ENCODE results near the gene DHRS9. TPM values are rescaled to one million over a fixed set of nuclear protein-coding genes. Genes with fewer than 3 reads are reported as not detected.
A peak's percentile ranks its signal among the peaks of the same experiment; 100 is the strongest.

The DHRS9 gene
- total and polyA plus RNA-seq, 2 experiments from 2014 or later = not detected

GRCh38 chr2:169036736-169037440, 32.5 kb upstream of the DHRS9 start:
- DNase-seq = no peak
- H3K4me3 ChIP-seq = no peak overlapping the region
- H3K9me2 ChIP-seq (ENCODE audit: insufficient read depth) = no peaks in the 10 kb centered on the region; the same call in 1 of the 2 replicates
- no peaks in the 10 kb centered on the region for H3K4me1 ChIP-seq (ENCODE audit: insufficient read depth)
- no peaks in the 10 kb centered on the region for H3F3A ChIP-seq (ENCODE audit: insufficient read depth)
- in situ Hi-C loops (cut with MboI) = no loop called here
- H3K4me2 ChIP-seq (ENCODE audit: unreplicated experiment) = no peak overlapping the region
- H2AFZ ChIP-seq = no peak overlapping the region
- WGBS, 2 experiments (ENCODE audit: low coverage in 1 of 2, low lambda C conversion rate in 2 of 2, missing lambda C conversion rate in 2 of 2) = 12 to 21% methylated on average over 4 of the region's 4 CpGs
- H3K36me3 ChIP-seq (ENCODE audit: low read depth) = no peaks in the 10 kb centered on the region
- H4K20me1 ChIP-seq (ENCODE audit: insufficient read depth) = no peaks in the 10 kb centered on the region
- no peaks in the 10 kb centered on the region for H3K79me2 ChIP-seq (ENCODE audit: insufficient read depth)
- no peak overlapping the region for H3K9ac ChIP-seq
- no peak overlapping the region for H3K27ac ChIP-seq
- H3K9me3 ChIP-seq (ENCODE audit: low read depth) = no peaks in the 10 kb centered on the region
- no peaks in the 10 kb centered on the region for H3K27me3 ChIP-seq (replicated peaks; ENCODE audit: insufficient read depth)
- no peak for TF ChIP-seq EZH2phosphoT487 (IDR thresholded peaks at IDR 0.05; ENCODE audit: insufficient read depth, low read depth)
- no peak for TF ChIP-seq EZH2 (IDR thresholded peaks at IDR 0.05; ENCODE audit: insufficient read depth, poor library complexity, severe bottlenecking)

- Histone ChIP-seq H3K4me3 (no peak overlapping the region), H3K9me3 (ENCODE audit: low read depth) (no peaks in the 10 kb centered on the region), H3K27ac (no peak overlapping the region), H3F3A (ENCODE audit: insufficient read depth) (no peaks in the 10 kb centered on the region), H2AFZ (no peak overlapping the region), H3K9ac (no peak overlapping the region), H3K27me3 (replicated peaks; ENCODE audit: insufficient read depth) (no peaks in the 10 kb centered on the region), H4K20me1 (ENCODE audit: insufficient read depth) (no peaks in the 10 kb centered on the region), H3K9me2 (ENCODE audit: insufficient read depth) (no peaks in the 10 kb centered on the region; the same call in 1 of the 2 replicates), H3K79me2 (ENCODE audit: insufficient read depth) (no peaks in the 10 kb centered on the region), H3K4me2 (ENCODE audit: unreplicated experiment) (no peak overlapping the region), H3K4me1 (ENCODE audit: insufficient read depth) (no peaks in the 10 kb centered on the region), H3K36me3 (ENCODE audit: low read depth) (no peaks in the 10 kb centered on the region)
- 65 to 73% methylated on average over 2 of the region's 2 CpGs for WGBS, 2 experiments (ENCODE audit: low coverage in 1 of 2, low lambda C conversion rate in 2 of 2, missing lambda C conversion rate in 2 of 2)
- in situ Hi-C loops (cut with MboI) = no loop called here
- TF ChIP-seq EZH2phosphoT487 (IDR thresholded peaks at IDR 0.05; ENCODE audit: insufficient read depth, low read depth) (no peak), EZH2 (IDR thresholded peaks at IDR 0.05; ENCODE audit: insufficient read depth, poor library complexity, severe bottlenecking) (no peak)
- peak; percentile 7 for DNase-seq
Observed at GRCh38 chr2:169038338-169038757, 31.0 kb upstream of the DHRS9 start.

- Histone ChIP-seq H3K36me3 (ENCODE audit: low read depth) (no peaks in the 10 kb centered on the region), H3K9me2 (ENCODE audit: insufficient read depth) (no peaks in the 10 kb centered on the region; the same call in 1 of the 2 replicates), H3K4me1 (ENCODE audit: insufficient read depth) (no peaks in the 10 kb centered on the region), H3K27me3 (replicated peaks; ENCODE audit: insufficient read depth) (no peaks in the 10 kb centered on the region), H3F3A (ENCODE audit: insufficient read depth) (no peaks in the 10 kb centered on the region), H3K79me2 (ENCODE audit: insufficient read depth) (no peaks in the 10 kb centered on the region), H3K4me2 (ENCODE audit: unreplicated experiment) (no peak overlapping the region), H2AFZ (no peak overlapping the region), H3K4me3 (no peak overlapping the region), H3K9ac (no peak overlapping the region), H3K9me3 (ENCODE audit: low read depth) (no peaks in the 10 kb centered on the region), H3K27ac (no peak overlapping the region), H4K20me1 (ENCODE audit: insufficient read depth) (no peaks in the 10 kb centered on the region)
- in situ Hi-C loops (cut with MboI) = no loop called here
- TF ChIP-seq EZH2phosphoT487 (IDR thresholded peaks at IDR 0.05; ENCODE audit: insufficient read depth, low read depth) (no peak), EZH2 (IDR thresholded peaks at IDR 0.05; ENCODE audit: insufficient read depth, poor library complexity, severe bottlenecking) (no peak)
- 14 to 15% methylated on average over 4 of the region's 4 CpGs for WGBS, 2 experiments (ENCODE audit: low coverage in 1 of 2, low lambda C conversion rate in 2 of 2, missing lambda C conversion rate in 2 of 2)
- no peak for DNase-seq
Observed at GRCh38 chr2:169039702-169040101, 29.7 kb upstream of the DHRS9 start.

- Histone ChIP-seq H2AFZ (no peak overlapping the region), H3K4me2 (ENCODE audit: unreplicated experiment) (no peak overlapping the region), H3K4me3 (no peak overlapping the region), H3F3A (ENCODE audit: insufficient read depth) (no peaks in the 10 kb centered on the region), H3K27ac (no peak overlapping the region), H3K9me2 (ENCODE audit: insufficient read depth) (no peaks in the 10 kb centered on the region), H3K9me3 (ENCODE audit: low read depth) (no peaks in the 10 kb centered on the region), H3K27me3 (replicated peaks; ENCODE audit: insufficient read depth) (no peaks in the 10 kb centered on the region), H3K9ac (no peak overlapping the region), H3K36me3 (ENCODE audit: low read depth) (no peaks in the 10 kb centered on the region), H3K79me2 (ENCODE audit: insufficient read depth) (no peaks in the 10 kb centered on the region), H3K4me1 (ENCODE audit: insufficient read depth) (no peaks in the 10 kb centered on the region), H4K20me1 (ENCODE audit: insufficient read depth) (no peaks in the 10 kb centered on the region)
- WGBS, 2 experiments (ENCODE audit: low coverage in 1 of 2, low lambda C conversion rate in 2 of 2, missing lambda C conversion rate in 2 of 2) = 3 to 8% methylated on average over 1 of the region's 1 CpG
- in situ Hi-C loops (cut with MboI) = no loop called here
- TF ChIP-seq EZH2 (IDR thresholded peaks at IDR 0.05; ENCODE audit: insufficient read depth, poor library complexity, severe bottlenecking) (no peak), EZH2phosphoT487 (IDR thresholded peaks at IDR 0.05; ENCODE audit: insufficient read depth, low read depth) (no peak)
- DNase-seq = no peak
Observed at GRCh38 chr2:169041594-169041993, 27.8 kb upstream of the DHRS9 start.
